Measurements from ENCODE around the gene PIK3R1. TPM values are rescaled to one million over a fixed set of nuclear protein-coding genes. Genes with fewer than 3 reads are reported as not detected.

PIK3R1 gene
- polyA plus RNA-seq, 1 donor (not counting 4 experiments of a cell fraction or from before 2014, with no cell fraction given), result 16.7 TPM

GRCh38 chr5:68268852-68269130 is 53.2 kb downstream of the PIK3R1 start:
- H2AFZ ChIP-seq (ENCODE audit: control insufficient read depth, low read length), result no peak overlapping the region
- DNase-seq (ENCODE audit: low read depth, low spot score), result no peak
- no peaks in the 10 kb centered on the region for H3K27me3 ChIP-seq (ENCODE audit: control insufficient read depth, extremely low read depth, insufficient read depth, low read length)
- no peaks in the 10 kb centered on the region for H3K9me1 ChIP-seq (ENCODE audit: control insufficient read depth, extremely low read depth, insufficient read depth, low read length)
- peak overlapping the region; percentile 1 for H3K27ac ChIP-seq (ENCODE audit: control insufficient read depth, insufficient read depth, low read length)
- H3K9me3 ChIP-seq (ENCODE audit: control insufficient read depth, low read depth, low read length), result no peaks in the 10 kb centered on the region
- no peak for TF ChIP-seq CTCF (optimal IDR thresholded peaks at IDR 0.05 in 1 of 3, IDR thresholded peaks at IDR 0.05 in 1 of 3, conservative IDR thresholded peaks at IDR 0.05 in 1 of 3; ENCODE audit: extremely low read depth in 1 of 3, insufficient read depth in 2 of 3, low read length in 3 of 3)
- TF ChIP-seq EZH2 (IDR thresholded peaks at IDR 0.05; ENCODE audit: low read length), result no peak
- H3K4me2 ChIP-seq (ENCODE audit: control insufficient read depth, extremely low read depth, insufficient read depth, low read depth, low read length), result peak overlapping the region; percentile 77
- peaks cover 0 to 3% of the 10 kb centered on the region in 2 experiments for H3K36me3 ChIP-seq (ENCODE audit: control insufficient read depth in 2 of 2, extremely low read depth in 1 of 2, insufficient read depth in 2 of 2, low read length in 2 of 2)
- H3K79me2 ChIP-seq (ENCODE audit: control insufficient read depth, insufficient read depth, low read length), result peaks cover 38% of the 10 kb centered on the region
- dilution Hi-C loops (cut with MboI; ENCODE audit: extremely low pct_ligation_motif_present, low sequenced_read_pairs), result no loop called here
- peaks cover 56% of the 10 kb centered on the region for H3K4me1 ChIP-seq (ENCODE audit: control insufficient read depth, extremely low read depth, insufficient read depth, low read length)
- no peaks in the 10 kb centered on the region for H4K20me1 ChIP-seq (ENCODE audit: control insufficient read depth, extremely low read depth, insufficient read depth, low read length)
- peak; percentile 90 for FAIRE-seq
- peak overlapping the region; percentile 5 for H3K9ac ChIP-seq (ENCODE audit: control insufficient read depth, extremely low read depth, insufficient read depth, low read length)
- peak overlapping the region in 2 of 3 experiments; percentile 8 to 38 for H3K4me3 ChIP-seq (ENCODE audit: control insufficient read depth in 2 of 3, extremely low read depth in 1 of 3, insufficient read depth in 2 of 3, low read depth in 1 of 3, low read length in 3 of 3)

- TF ChIP-seq EZH2 (IDR thresholded peaks at IDR 0.05; ENCODE audit: low read length) (no peak), CTCF (optimal IDR thresholded peaks at IDR 0.05 in 1 of 3, IDR thresholded peaks at IDR 0.05 in 1 of 3, conservative IDR thresholded peaks at IDR 0.05 in 1 of 3; ENCODE audit: extremely low read depth in 1 of 3, insufficient read depth in 2 of 3, low read length in 3 of 3) (no peak)
- Histone ChIP-seq H3K9ac (ENCODE audit: control insufficient read depth, extremely low read depth, insufficient read depth, low read length) (no peak overlapping the region), H2AFZ (ENCODE audit: control insufficient read depth, low read length) (no peak overlapping the region), H3K27ac (ENCODE audit: control insufficient read depth, insufficient read depth, low read length) (peak overlapping the region; percentile 15), H3K79me2 (ENCODE audit: control insufficient read depth, insufficient read depth, low read length) (peaks cover 30% of the 10 kb centered on the region), H3K4me2 (ENCODE audit: control insufficient read depth, extremely low read depth, insufficient read depth, low read depth, low read length) (peak overlapping the region; percentile 52), H4K20me1 (ENCODE audit: control insufficient read depth, extremely low read depth, insufficient read depth, low read length) (no peaks in the 10 kb centered on the region), H3K4me3 (ENCODE audit: control insufficient read depth in 2 of 3, extremely low read depth in 1 of 3, insufficient read depth in 2 of 3, low read depth in 1 of 3, low read length in 3 of 3) (no peak overlapping the region), H3K36me3 (ENCODE audit: control insufficient read depth in 2 of 2, extremely low read depth in 1 of 2, insufficient read depth in 2 of 2, low read length in 2 of 2) (peaks cover under 1 to 3% of the 10 kb centered on the region in 2 experiments), H3K9me3 (ENCODE audit: control insufficient read depth, low read depth, low read length) (no peaks in the 10 kb centered on the region), H3K27me3 (ENCODE audit: control insufficient read depth, extremely low read depth, insufficient read depth, low read length) (no peaks in the 10 kb centered on the region), H3K9me1 (ENCODE audit: control insufficient read depth, extremely low read depth, insufficient read depth, low read length) (no peaks in the 10 kb centered on the region), H3K4me1 (ENCODE audit: control insufficient read depth, extremely low read depth, insufficient read depth, low read length) (peaks cover 61% of the 10 kb centered on the region)
- no peak for FAIRE-seq
- dilution Hi-C loops (cut with MboI; ENCODE audit: extremely low pct_ligation_motif_present, low sequenced_read_pairs), result no loop called here
- DNase-seq (ENCODE audit: low read depth, low spot score), result no peak
Measured at GRCh38 chr5:68269820-68270219, 54.3 kb downstream of the PIK3R1 start.

Measured in keratinocyte (primary cell).